Activated T-cell treated with anti-CD3 and anti-CD28 coated beads, Interleukin-2, amount 50 U/mL, for 4 hours (primary cell): Measurements from ENCODE around the gene MRPL39. TPM values are rescaled to one million over a fixed set of nuclear protein-coding genes. Genes with fewer than 3 reads are reported as not detected.
A peak's percentile ranks its signal among the peaks of the same experiment; 100 is the strongest.

Experiments used
- ATAC-seq, 2 donors: fragments of 200-7000 bp; cut with Tn5 transposase; one replicate each; pipeline ENCODE4 v1.10.0; 2021
- DNase-seq: peaks from one replicate; pipeline ENCODE4 v3.0.0-alpha.2; 2020
- H3K27me3 Mint-ChIP-seq: one replicate; pipeline ENCODE4 v1.8.0; 2021; ENCODE audit warnings: low read depth, mixed read lengths
- H3K36me3 Mint-ChIP-seq: one replicate; pipeline ENCODE4 v1.8.0; 2022; ENCODE audit warnings: mixed read lengths; ENCODE audit not compliant: insufficient read depth
- H3K4me1 Mint-ChIP-seq: one replicate; pipeline ENCODE4 v1.8.0; 2021; ENCODE audit warnings: low read depth, mixed read lengths
- H3K4me3 Mint-ChIP-seq: one replicate; pipeline ENCODE4 v1.8.0; 2021; ENCODE audit warnings: mild to moderate bottlenecking, moderate library complexity, mixed read lengths
- H3K9me3 Mint-ChIP-seq: one replicate; pipeline ENCODE4 v1.8.0; 2021; ENCODE audit warnings: mixed read lengths
- total RNA-seq, 3 donors: library from RNA; stranded (reverse); gene quantifications; one replicate each; pipeline ENCODE4 v1.2.1, GENCODE V29; 2021

MRPL39 gene
- total RNA-seq, 3 donors from 2014 or later = 75.2 to 80.0 (median 75.6) TPM

- Mint-ChIP-seq H3K4me1 (peaks cover 29% of the 10 kb centered on the region), H3K36me3 (peaks cover 24% of the 10 kb centered on the region), H3K9me3 (no peaks in the 10 kb centered on the region), H3K27me3 (no peaks in the 10 kb centered on the region), H3K4me3 (no peak overlapping the region)
- no peak for DNase-seq
- ATAC-seq = no peak
Measured at GRCh38 chr21:25582888-25583287, 24.4 kb downstream of the MRPL39 start.

GRCh38 chr21:25582164-25582790, 25.0 kb downstream of the MRPL39 start:
- Mint-ChIP-seq H3K9me3 (no peaks in the 10 kb centered on the region), H3K4me1 (peaks cover 35% of the 10 kb centered on the region), H3K27me3 (no peaks in the 10 kb centered on the region), H3K4me3 (no peak overlapping the region), H3K36me3 (peaks cover 26% of the 10 kb centered on the region)
- DNase-seq (no peak), ATAC-seq (no peak)

GRCh38 chr21:25581582-25581981, 25.7 kb downstream of the MRPL39 start:
- ATAC-seq (no peak), DNase-seq (no peak)
- Mint-ChIP-seq H3K4me1 (peaks cover 39% of the 10 kb centered on the region), H3K4me3 (no peak overlapping the region), H3K36me3 (peaks cover 24% of the 10 kb centered on the region), H3K27me3 (no peaks in the 10 kb centered on the region), H3K9me3 (no peaks in the 10 kb centered on the region)

GRCh38 chr21:25580912-25581260, 26.4 kb downstream of the MRPL39 start:
- peaks cover 40% of the 10 kb centered on the region for H3K4me1 Mint-ChIP-seq
- ATAC-seq (no peak), DNase-seq (no peak)
- no peaks in the 10 kb centered on the region for H3K27me3 Mint-ChIP-seq
- H3K36me3 Mint-ChIP-seq = peaks cover 25% of the 10 kb centered on the region
- H3K4me3 Mint-ChIP-seq = no peak overlapping the region
- H3K9me3 Mint-ChIP-seq = no peaks in the 10 kb centered on the region

- DNase-seq (no peak), ATAC-seq (no peak)
- Mint-ChIP-seq H3K4me1 (peaks cover 46% of the 10 kb centered on the region), H3K27me3 (no peaks in the 10 kb centered on the region), H3K9me3 (no peaks in the 10 kb centered on the region), H3K36me3 (peaks cover 31% of the 10 kb centered on the region), H3K4me3 (no peak overlapping the region)
Measured at GRCh38 chr21:25579226-25580013, 27.9 kb downstream of the MRPL39 start.

- Mint-ChIP-seq H3K4me1 (peaks cover 45% of the 10 kb centered on the region), H3K9me3 (no peaks in the 10 kb centered on the region), H3K4me3 (peak overlapping the region; percentile 2), H3K36me3 (peaks cover 29% of the 10 kb centered on the region), H3K27me3 (no peaks in the 10 kb centered on the region)
- ATAC-seq (peak; percentile 45 to 51), DNase-seq (peak; percentile 49)
Measured at GRCh38 chr21:25578056-25578961, 29.0 kb downstream of the MRPL39 start.

GRCh38 chr21:25577424-25578055, 29.7 kb downstream of the MRPL39 start:
- H3K36me3 Mint-ChIP-seq = peaks cover 35% of the 10 kb centered on the region
- peak; percentile 6 to 13 for ATAC-seq
- no peak for DNase-seq
- H3K9me3 Mint-ChIP-seq = no peaks in the 10 kb centered on the region
- peaks cover 49% of the 10 kb centered on the region for H3K4me1 Mint-ChIP-seq
- no peaks in the 10 kb centered on the region for H3K27me3 Mint-ChIP-seq
- peak overlapping the region; percentile 54 for H3K4me3 Mint-ChIP-seq

- peak overlapping the region; percentile 79 for H3K4me3 Mint-ChIP-seq
- peaks cover 66% of the 10 kb centered on the region for H3K36me3 Mint-ChIP-seq
- no peaks in the 10 kb centered on the region for H3K27me3 Mint-ChIP-seq
- H3K4me1 Mint-ChIP-seq = peaks cover 72% of the 10 kb centered on the region
- DNase-seq (peak; percentile 74), ATAC-seq (peak; percentile 50 to 59)
- no peaks in the 10 kb centered on the region for H3K9me3 Mint-ChIP-seq
Measured at GRCh38 chr21:25573409-25574206, 33.7 kb downstream of the MRPL39 start.

- Mint-ChIP-seq H3K27me3 (no peaks in the 10 kb centered on the region), H3K4me3 (peak overlapping the region; percentile 79), H3K36me3 (peaks cover 72% of the 10 kb centered on the region), H3K9me3 (no peaks in the 10 kb centered on the region), H3K4me1 (peaks cover 70% of the 10 kb centered on the region)
- no peak for DNase-seq
- ATAC-seq = peak; percentile 49 to 51
Measured at GRCh38 chr21:25572861-25573310, 34.4 kb downstream of the MRPL39 start.

- no peak for DNase-seq
- Mint-ChIP-seq H3K27me3 (no peaks in the 10 kb centered on the region), H3K4me1 (peaks cover 70% of the 10 kb centered on the region), H3K4me3 (peak overlapping the region; percentile 78), H3K36me3 (peaks cover 77% of the 10 kb centered on the region), H3K9me3 (no peaks in the 10 kb centered on the region)
- no peak for ATAC-seq
Measured at GRCh38 chr21:25571726-25572121, 35.6 kb downstream of the MRPL39 start.

GRCh38 chr21:25569711-25570110, 37.6 kb downstream of the MRPL39 start:
- Mint-ChIP-seq H3K36me3 (peaks cover 80% of the 10 kb centered on the region), H3K4me3 (peak overlapping the region; percentile 99), H3K27me3 (no peaks in the 10 kb centered on the region), H3K4me1 (peaks cover 61% of the 10 kb centered on the region), H3K9me3 (no peaks in the 10 kb centered on the region)
- ATAC-seq (no peak), DNase-seq (no peak)

GRCh38 chr21:25569084-25569483, 38.2 kb downstream of the MRPL39 start:
- no peaks in the 10 kb centered on the region for H3K9me3 Mint-ChIP-seq
- ATAC-seq (no peak), DNase-seq (no peak)
- H3K36me3 Mint-ChIP-seq = peaks cover 86% of the 10 kb centered on the region
- H3K4me3 Mint-ChIP-seq = peak overlapping the region; percentile 99
- no peaks in the 10 kb centered on the region for H3K27me3 Mint-ChIP-seq
- H3K4me1 Mint-ChIP-seq = peaks cover 57% of the 10 kb centered on the region

- H3K4me1 Mint-ChIP-seq = peaks cover 53% of the 10 kb centered on the region
- peaks cover 89% of the 10 kb centered on the region for H3K36me3 Mint-ChIP-seq
- H3K4me3 Mint-ChIP-seq = peak overlapping the region; percentile 99
- ATAC-seq (no peak), DNase-seq (no peak)
- no peaks in the 10 kb centered on the region for H3K27me3 Mint-ChIP-seq
- no peaks in the 10 kb centered on the region for H3K9me3 Mint-ChIP-seq
Measured at GRCh38 chr21:25568246-25568645, 39.0 kb downstream of the MRPL39 start.
